SK-N-SH (cell line): ENCODE results near the gene KCND3.

Source experiments
- CTCF ChIP-seq: fragments of 200-600 bp; sonication (generic); IDR thresholded peaks from 2 replicates; pipeline ENCODE4 v1.6.1; 2017; ENCODE audit warnings: antibody characterized with exemption, mild to moderate bottlenecking, moderate library complexity
- EP300 ChIP-seq, 2 experiments: IDR thresholded peaks; 2 replicates each; pipeline versions ENCODE4 v1.4.0 to v1.6.1; 2012; ENCODE audit warnings: borderline replicate concordance in 1 of 2, low read depth in 1 of 2, low read length in 1 of 2
- EZH2phosphoT487 ChIP-seq: fragments of 200-600 bp; sonication (generic); IDR thresholded peaks from 2 replicates; pipeline ENCODE4 v1.6.1; 2017; ENCODE audit warnings: low read depth, mixed run types, mild to moderate bottlenecking, antibody characterized with exemption, moderate library complexity, borderline replicate concordance
- JUND ChIP-seq: IDR thresholded peaks from 2 replicates; pipeline ENCODE4 v1.4.0; 2012
- MAX ChIP-seq: IDR thresholded peaks from 2 replicates; pipeline ENCODE4 v1.4.0; 2012; ENCODE audit warnings: low read depth
- MXI1 ChIP-seq: IDR thresholded peaks from 2 replicates; pipeline ENCODE4 v1.6.1; 2012; ENCODE audit warnings: mild to moderate bottlenecking, low read depth, low read length, improper control_type of control experiment
- NFIC ChIP-seq: IDR thresholded peaks from 2 replicates; pipeline ENCODE4 v1.4.0; 2012; ENCODE audit warnings: borderline replicate concordance
- POLR2AphosphoS5 ChIP-seq: IDR thresholded peaks from 2 replicates; pipeline ENCODE4 v1.6.1; 2012; ENCODE audit warnings: low read depth, low read length
- RAD21 ChIP-seq: IDR thresholded peaks from 2 replicates; pipeline ENCODE4 v1.6.1; 2012; ENCODE audit warnings: mild to moderate bottlenecking, low read length
- RCOR1 ChIP-seq: fragments of 150-350 bp; IDR thresholded peaks from 2 replicates; pipeline ENCODE4 v1.6.1; 2017; ENCODE audit warnings: antibody characterized with exemption, low read length
- TAF1 ChIP-seq: IDR thresholded peaks from 2 replicates; pipeline ENCODE4 v1.6.1; 2012; ENCODE audit warnings: low read depth, mild to moderate bottlenecking, low read length, moderate library complexity, borderline replicate concordance

- TF ChIP-seq POLR2AphosphoS5 (no peak), MAX (no peak), CTCF (no peak), NFIC (no peak), EZH2phosphoT487 (no peak), MXI1 (no peak), RCOR1 (no peak), EP300 (IDR thresholded peaks at IDR 0.05; ENCODE audit: borderline replicate concordance in 1 of 2, low read depth in 1 of 2, low read length in 1 of 2) (no peak), RAD21 (no peak), TAF1 (no peak), JUND (no peak)
Observed at GRCh38 chr1:111747947-111748346, 241.5 kb downstream of the KCND3 start.
